Measurements from ENCODE around the gene UNC13D.
"Not testable (repeated sequence)": the region's sequence is repeated elsewhere in the genome, so short reads cannot be mapped to it uniquely, and the experiment has no call there.

The UNC13D gene

DNA sequence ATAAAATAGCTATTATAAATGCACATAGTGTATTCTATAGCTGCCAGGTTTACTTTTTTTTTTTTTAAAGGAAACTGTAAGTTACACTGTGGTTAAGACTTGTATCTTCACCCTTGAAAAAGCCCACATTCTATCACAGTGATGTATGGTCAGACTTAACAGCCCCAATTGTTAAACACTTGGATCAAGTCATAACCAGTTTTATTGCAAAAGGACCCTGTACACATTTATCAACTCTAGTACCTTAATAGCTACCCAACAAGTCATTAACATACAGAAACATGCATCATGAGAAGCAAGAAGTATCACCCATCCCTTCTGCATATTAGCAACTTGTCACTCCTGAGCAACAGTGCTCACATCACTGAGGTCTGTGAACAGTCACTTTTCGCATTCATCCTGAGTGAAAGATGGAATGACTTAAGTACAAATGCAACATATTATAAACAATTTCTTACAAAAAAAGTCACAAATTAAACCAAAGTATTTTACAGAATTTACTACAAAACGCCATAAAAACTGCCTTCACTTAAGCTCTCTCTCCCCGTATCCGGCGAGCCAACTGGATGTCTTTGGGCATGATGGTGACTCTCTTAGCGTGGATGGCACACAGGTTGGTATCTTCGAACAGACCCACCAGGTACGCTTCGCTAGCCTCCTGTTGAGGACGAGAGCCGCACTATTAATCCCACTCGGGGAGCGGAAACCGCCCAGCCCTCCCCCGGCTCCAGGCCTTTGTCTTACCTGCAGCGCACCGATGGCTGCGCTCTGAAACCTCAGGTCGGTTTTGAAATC is 65.9 kb downstream of the UNC13D start:
- H3K27ac ChIP-seq (ENCODE audit: low read length); H3K27me3 ChIP-seq (ENCODE audit: control insufficient read depth, insufficient read depth, low read length); DNase-seq (ENCODE audit: low read depth, low spot score); H3K4me1 ChIP-seq (ENCODE audit: control insufficient read depth, insufficient read depth, low read length); H3K9me3 ChIP-seq (ENCODE audit: control insufficient read depth, insufficient read depth, low read length): not testable (repeated sequence)
- WGBS (ENCODE audit: insufficient coverage, insufficient read length): no CpG with 5 or more reads among the region's 19 CpGs
- H3K36me3 ChIP-seq (ENCODE audit: control insufficient read depth, insufficient read depth, low read length): peaks cover 15% of the 10 kb centered on the region; the same call in 1 of the 2 replicates
- peak overlapping the region; percentile 98 for H3K4me3 ChIP-seq (ENCODE audit: low read length)

DNA sequence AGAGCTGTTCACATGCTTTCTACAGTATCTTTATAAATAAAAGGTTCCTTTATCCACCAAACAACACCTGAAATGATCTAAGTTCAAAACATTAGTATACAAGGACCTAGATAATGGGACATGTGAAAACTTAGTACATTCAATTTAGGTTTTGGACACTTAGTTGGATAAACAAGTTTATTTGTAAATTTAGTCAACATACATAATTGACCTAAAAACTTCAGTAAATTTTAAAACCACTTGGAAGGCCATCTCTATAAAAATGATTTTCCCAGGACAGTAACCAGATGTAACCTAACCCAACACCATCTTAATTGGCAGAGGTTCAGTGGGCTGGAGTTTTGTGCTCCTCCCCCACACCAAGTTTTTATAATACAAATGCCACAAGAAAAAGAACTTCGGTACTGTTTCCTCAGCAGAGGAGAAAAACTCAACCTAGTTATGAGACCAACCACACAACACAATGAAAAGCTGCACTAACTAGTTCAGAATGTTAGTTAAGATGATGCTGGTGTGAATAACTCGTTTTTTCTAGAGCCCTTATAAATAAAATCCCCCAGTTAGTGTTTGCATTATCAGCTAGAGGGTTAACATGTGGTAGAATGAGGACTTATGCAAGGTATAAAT is 66.8 kb downstream of the UNC13D start:
- H3K4me1 ChIP-seq (ENCODE audit: control insufficient read depth, insufficient read depth, low read length): no peaks in the 10 kb centered on the region
- no peaks in the 10 kb centered on the region for H3K9me3 ChIP-seq (ENCODE audit: control insufficient read depth, insufficient read depth, low read length)
- WGBS (ENCODE audit: insufficient coverage, insufficient read length): no CpG with 5 or more reads among the region's 2 CpGs
- H3K36me3 ChIP-seq (ENCODE audit: control insufficient read depth, insufficient read depth, low read length): peaks cover 15% of the 10 kb centered on the region; the same call in 1 of the 2 replicates
- no peak overlapping the region for H3K4me3 ChIP-seq (ENCODE audit: low read length)
- H3K27me3 ChIP-seq (ENCODE audit: control insufficient read depth, insufficient read depth, low read length): no peaks in the 10 kb centered on the region
- H3K27ac ChIP-seq (ENCODE audit: low read length): no peak overlapping the region
- no peak for DNase-seq (ENCODE audit: low read depth, low spot score)

All from iPS DF 6.9 (cell line).